Lower leg skin (tissue), 3 donors: ENCODE measurements around the gene LPIN3.

Source experiments
- POLR2A ChIP-seq, 2 donors: fragments of 450-650 bp; IDR thresholded peaks; one replicate each; pipeline ENCODE4 v1.6.1; 2016 to 2017; ENCODE audit warnings: antibody characterized with exemption in 2 of 2, mild to moderate bottlenecking in 1 of 2, moderate library complexity in 1 of 2
- TF ChIP-seq, protein P1 (sequence below), 3 donors: fragments of 450-650 bp; IDR thresholded peaks; one replicate each; pipeline ENCODE4 v1.5.1; 2016; ENCODE audit warnings: antibody characterized with exemption in 3 of 3, mild to moderate bottlenecking in 3 of 3, moderate library complexity in 2 of 3

DNA sequence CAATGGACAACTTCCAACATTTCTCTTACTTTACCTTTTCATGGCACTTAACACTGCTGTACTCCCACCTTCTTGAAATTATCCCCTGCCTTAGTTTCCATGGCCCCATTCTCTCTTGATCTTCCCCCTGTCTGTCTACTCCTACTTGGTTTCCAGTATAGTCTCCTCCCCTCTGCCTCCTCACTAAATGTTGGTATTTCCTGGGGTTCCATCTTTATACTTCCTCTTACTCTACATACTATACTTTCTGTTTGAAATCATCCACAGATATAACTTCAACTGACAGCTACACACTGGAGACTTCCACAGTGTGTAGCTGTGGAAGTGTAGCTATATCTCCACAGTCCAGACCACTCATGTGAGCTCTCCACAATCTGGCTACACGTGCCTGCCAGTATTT is 36.6 kb upstream of the LPIN3 start:
- TF ChIP-seq, protein P1, sequence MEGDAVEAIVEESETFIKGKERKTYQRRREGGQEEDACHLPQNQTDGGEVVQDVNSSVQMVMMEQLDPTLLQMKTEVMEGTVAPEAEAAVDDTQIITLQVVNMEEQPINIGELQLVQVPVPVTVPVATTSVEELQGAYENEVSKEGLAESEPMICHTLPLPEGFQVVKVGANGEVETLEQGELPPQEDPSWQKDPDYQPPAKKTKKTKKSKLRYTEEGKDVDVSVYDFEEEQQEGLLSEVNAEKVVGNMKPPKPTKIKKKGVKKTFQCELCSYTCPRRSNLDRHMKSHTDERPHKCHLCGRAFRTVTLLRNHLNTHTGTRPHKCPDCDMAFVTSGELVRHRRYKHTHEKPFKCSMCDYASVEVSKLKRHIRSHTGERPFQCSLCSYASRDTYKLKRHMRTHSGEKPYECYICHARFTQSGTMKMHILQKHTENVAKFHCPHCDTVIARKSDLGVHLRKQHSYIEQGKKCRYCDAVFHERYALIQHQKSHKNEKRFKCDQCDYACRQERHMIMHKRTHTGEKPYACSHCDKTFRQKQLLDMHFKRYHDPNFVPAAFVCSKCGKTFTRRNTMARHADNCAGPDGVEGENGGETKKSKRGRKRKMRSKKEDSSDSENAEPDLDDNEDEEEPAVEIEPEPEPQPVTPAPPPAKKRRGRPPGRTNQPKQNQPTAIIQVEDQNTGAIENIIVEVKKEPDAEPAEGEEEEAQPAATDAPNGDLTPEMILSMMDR (IDR thresholded peaks at IDR 0.05): no peak
- no peak for TF ChIP-seq POLR2A (IDR thresholded peaks at IDR 0.05)
